ENCODE measurements around the gene PLLP. TPM values are rescaled to one million over a fixed set of nuclear protein-coding genes. Genes with fewer than 3 reads are reported as not detected.

Gene PLLP
- total RNA-seq, 1 donor from 2014 or later = 4.9 TPM

- Mint-ChIP-seq H3K4me1 (ENCODE audit: unreplicated experiment) (peaks cover 8% of the 10 kb centered on the region), H3K27ac (peak overlapping the region; percentile 68), H3K36me3 (no peaks in the 10 kb centered on the region), H3K9me3 (no peaks in the 10 kb centered on the region), H3K27me3 (no peaks in the 10 kb centered on the region), H3K4me3 (peak overlapping the region; percentile 53)
- TF ChIP-seq, protein P1, sequence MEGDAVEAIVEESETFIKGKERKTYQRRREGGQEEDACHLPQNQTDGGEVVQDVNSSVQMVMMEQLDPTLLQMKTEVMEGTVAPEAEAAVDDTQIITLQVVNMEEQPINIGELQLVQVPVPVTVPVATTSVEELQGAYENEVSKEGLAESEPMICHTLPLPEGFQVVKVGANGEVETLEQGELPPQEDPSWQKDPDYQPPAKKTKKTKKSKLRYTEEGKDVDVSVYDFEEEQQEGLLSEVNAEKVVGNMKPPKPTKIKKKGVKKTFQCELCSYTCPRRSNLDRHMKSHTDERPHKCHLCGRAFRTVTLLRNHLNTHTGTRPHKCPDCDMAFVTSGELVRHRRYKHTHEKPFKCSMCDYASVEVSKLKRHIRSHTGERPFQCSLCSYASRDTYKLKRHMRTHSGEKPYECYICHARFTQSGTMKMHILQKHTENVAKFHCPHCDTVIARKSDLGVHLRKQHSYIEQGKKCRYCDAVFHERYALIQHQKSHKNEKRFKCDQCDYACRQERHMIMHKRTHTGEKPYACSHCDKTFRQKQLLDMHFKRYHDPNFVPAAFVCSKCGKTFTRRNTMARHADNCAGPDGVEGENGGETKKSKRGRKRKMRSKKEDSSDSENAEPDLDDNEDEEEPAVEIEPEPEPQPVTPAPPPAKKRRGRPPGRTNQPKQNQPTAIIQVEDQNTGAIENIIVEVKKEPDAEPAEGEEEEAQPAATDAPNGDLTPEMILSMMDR (conservative IDR thresholded peaks at IDR 0.05) = no peak
- DNase-seq (ENCODE audit: extremely low spot score, unreplicated experiment) = no peak
These were observed 24.1 kb downstream of the PLLP start for GRCh38 chr16:57260294-57260929.

- no peak overlapping the region for H3K4me3 Mint-ChIP-seq
- H3K4me1 Mint-ChIP-seq (ENCODE audit: unreplicated experiment) = peaks cover 8% of the 10 kb centered on the region
- TF ChIP-seq, protein P1 (conservative IDR thresholded peaks at IDR 0.05) = no peak
- DNase-seq (ENCODE audit: extremely low spot score, unreplicated experiment) = no peak
- no peaks in the 10 kb centered on the region for H3K36me3 Mint-ChIP-seq
- H3K9me3 Mint-ChIP-seq = no peaks in the 10 kb centered on the region
- H3K27me3 Mint-ChIP-seq = no peaks in the 10 kb centered on the region
- H3K27ac Mint-ChIP-seq = no peak overlapping the region
These were observed 25.5 kb downstream of the PLLP start for GRCh38 chr16:57258910-57259475.

DNA sequence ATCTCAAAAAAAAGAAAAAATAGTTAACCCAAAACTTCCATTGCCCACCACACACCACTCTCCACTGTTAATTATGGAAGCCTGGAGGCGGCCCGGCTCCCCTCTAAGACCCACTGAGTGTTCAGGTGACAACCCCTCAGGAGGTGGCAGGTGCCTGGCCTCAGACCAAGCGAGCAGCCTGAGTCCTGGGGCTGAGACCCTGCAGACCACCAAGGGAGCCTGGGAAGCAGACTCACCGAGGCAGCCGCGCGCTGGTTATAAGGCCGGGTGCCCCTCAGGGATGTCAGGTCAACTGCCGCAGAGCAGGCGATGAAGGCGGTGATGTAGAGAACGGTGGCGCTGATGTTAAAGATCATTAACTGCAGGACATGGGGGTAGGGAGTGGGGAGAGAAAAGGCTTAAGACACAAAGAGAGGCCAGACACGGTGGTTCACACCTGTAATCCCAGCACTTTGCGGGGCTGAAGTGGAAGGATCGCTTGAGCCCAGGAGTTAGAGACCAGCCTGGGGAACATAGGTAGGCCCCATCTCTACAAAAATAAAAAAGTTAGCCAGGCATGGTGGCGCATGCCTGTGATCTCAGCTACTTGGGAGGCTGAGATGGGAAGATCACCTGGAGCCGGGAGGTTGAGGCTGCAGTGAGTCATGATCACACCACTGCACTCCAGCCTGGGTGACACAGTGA, 26.1 kb downstream of the PLLP start:
- Mint-ChIP-seq H3K4me3 (no peak overlapping the region), H3K27ac (no peak overlapping the region), H3K36me3 (no peaks in the 10 kb centered on the region), H3K27me3 (no peaks in the 10 kb centered on the region), H3K9me3 (no peaks in the 10 kb centered on the region), H3K4me1 (ENCODE audit: unreplicated experiment) (peaks cover 8% of the 10 kb centered on the region)
- DNase-seq (ENCODE audit: extremely low spot score, unreplicated experiment) = no peak
- TF ChIP-seq, protein P1 (conservative IDR thresholded peaks at IDR 0.05) = no peak

DNA sequence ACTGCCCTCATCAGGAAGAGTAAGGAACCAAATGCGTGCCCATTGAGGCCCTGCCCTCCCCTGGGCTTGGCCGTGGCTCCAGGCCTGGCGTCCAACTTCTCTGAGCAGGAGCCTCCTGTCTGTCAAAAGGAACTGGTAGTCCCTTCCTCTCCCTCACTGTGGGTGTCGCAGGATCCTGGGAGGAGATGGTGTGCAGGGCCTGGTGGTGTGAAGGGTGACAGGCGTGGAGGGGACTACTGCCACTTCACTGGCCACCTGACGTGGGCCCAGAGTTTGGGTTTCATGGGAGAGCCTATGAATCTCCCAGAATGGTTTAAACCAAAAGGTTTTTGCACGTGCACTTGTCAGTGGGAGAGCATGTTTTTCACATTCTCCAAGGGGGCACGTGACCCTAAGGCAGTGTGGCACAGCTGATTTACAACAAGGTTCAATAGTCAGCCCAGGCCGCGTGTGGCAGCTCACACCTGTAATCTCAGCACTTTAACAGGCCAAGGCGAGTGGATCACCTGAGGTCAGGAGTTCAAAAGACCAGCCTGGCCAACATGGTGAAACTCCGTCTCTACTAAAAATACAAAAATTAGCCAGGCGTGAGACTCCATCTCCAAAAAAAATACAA, 26.9 kb downstream of the PLLP start:
- TF ChIP-seq, protein P1 (conservative IDR thresholded peaks at IDR 0.05) = no peak
- Mint-ChIP-seq H3K27me3 (no peaks in the 10 kb centered on the region), H3K4me1 (ENCODE audit: unreplicated experiment) (peaks cover 8% of the 10 kb centered on the region), H3K9me3 (no peaks in the 10 kb centered on the region), H3K27ac (no peak overlapping the region), H3K4me3 (no peak overlapping the region), H3K36me3 (peaks cover 1% of the 10 kb centered on the region)
- DNase-seq (ENCODE audit: extremely low spot score, unreplicated experiment) = peak; percentile 52

DNA sequence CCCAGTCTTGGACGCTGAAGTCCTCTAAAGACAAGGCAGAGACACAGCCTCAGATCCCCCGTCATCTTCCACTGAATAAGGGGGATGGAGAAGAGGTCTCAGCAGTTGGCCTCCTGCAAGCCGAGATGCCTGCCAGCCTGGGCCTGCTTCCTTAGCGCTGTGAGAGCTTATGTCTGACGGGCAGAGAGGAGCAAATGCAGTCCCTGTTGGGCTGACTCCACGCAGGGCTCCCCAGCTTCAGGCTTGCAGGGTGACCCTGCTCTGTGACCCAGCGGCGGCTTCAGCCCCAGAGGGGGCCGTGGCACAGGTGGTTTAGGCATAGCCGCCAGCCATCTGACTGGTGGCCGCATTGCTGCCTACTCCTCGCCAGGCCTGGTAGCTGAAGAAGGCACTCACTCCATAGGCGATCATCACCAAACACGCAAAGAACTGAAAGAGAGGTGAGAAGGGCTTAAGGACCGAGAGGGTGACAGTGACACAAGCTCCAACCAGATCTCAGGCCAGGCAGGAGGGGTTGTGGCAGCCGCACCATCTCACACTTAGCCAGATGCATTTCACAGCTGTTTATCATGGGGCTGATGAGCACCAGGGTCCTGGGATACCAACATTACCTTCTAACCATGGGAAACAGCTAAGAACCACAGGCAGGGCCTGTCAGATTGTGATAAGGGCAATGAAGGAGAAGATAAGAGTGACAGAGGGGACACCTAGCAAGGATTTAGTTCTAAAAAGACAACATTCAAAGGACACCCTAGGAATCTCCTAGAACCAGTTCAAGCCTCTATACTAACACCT, 27.7 kb downstream of the PLLP start:
- no peaks in the 10 kb centered on the region for H3K27me3 Mint-ChIP-seq
- DNase-seq (ENCODE audit: extremely low spot score, unreplicated experiment) = peak; percentile 48
- peaks cover 7% of the 10 kb centered on the region for H3K36me3 Mint-ChIP-seq
- peaks cover 8% of the 10 kb centered on the region for H3K4me1 Mint-ChIP-seq (ENCODE audit: unreplicated experiment)
- H3K9me3 Mint-ChIP-seq = no peaks in the 10 kb centered on the region
- TF ChIP-seq, protein P1 (conservative IDR thresholded peaks at IDR 0.05) = no peak
- no peak overlapping the region for H3K27ac Mint-ChIP-seq
- no peak overlapping the region for H3K4me3 Mint-ChIP-seq

Data from type B pancreatic cell (in vitro differentiated cells).